ENCODE measurements around the gene SLC15A3.

DNA sequence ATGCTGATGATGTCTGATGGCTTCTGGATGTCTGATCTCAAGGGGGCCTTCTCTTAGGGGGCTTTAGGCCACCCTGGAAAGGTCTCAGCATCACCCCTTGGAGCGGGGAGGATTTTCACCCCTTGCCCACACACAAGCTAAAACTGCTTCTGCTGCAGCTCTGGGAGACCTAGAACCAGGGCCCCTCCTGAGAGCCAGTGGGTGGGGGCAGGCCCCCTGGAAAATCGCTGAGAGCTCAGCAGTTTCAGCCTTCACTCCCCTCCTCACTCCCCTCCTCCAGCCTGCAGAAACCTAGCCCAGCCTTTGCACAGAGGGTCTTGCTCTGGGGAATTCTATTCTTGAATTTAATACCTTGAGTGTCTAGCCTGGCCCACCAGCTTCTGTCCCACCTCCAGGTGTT lies 36.7 kb upstream of the SLC15A3 start:
- TF ChIP-seq, protein P1, sequence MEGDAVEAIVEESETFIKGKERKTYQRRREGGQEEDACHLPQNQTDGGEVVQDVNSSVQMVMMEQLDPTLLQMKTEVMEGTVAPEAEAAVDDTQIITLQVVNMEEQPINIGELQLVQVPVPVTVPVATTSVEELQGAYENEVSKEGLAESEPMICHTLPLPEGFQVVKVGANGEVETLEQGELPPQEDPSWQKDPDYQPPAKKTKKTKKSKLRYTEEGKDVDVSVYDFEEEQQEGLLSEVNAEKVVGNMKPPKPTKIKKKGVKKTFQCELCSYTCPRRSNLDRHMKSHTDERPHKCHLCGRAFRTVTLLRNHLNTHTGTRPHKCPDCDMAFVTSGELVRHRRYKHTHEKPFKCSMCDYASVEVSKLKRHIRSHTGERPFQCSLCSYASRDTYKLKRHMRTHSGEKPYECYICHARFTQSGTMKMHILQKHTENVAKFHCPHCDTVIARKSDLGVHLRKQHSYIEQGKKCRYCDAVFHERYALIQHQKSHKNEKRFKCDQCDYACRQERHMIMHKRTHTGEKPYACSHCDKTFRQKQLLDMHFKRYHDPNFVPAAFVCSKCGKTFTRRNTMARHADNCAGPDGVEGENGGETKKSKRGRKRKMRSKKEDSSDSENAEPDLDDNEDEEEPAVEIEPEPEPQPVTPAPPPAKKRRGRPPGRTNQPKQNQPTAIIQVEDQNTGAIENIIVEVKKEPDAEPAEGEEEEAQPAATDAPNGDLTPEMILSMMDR (IDR thresholded peaks at IDR 0.05), result no peak
- no peak for TF ChIP-seq POLR2A (IDR thresholded peaks at IDR 0.05)

All from thyroid gland (tissue), 4 donors.